HepG2 (cell line): Measurements from ENCODE around the gene KBTBD13. TPM values are rescaled to one million over a fixed set of nuclear protein-coding genes. Genes with fewer than 3 reads are reported as not detected.

Experiments used
- AHDC1 ChIP-seq: sonication (generic); formaldehyde crosslinking; IDR thresholded peaks from 2 replicates; pipeline ENCODE4 v1.5.1; 2020; ENCODE audit warnings: mild to moderate bottlenecking, missing genetic modification reagents, borderline replicate concordance
- CBX5 ChIP-seq: sonication (generic); formaldehyde crosslinking; IDR thresholded peaks from 2 replicates; pipeline ENCODE4 v1.4.0; 2020; ENCODE audit warnings: missing genetic modification reagents, borderline replicate concordance
- JUN ChIP-seq: sonication (generic); formaldehyde crosslinking; IDR thresholded peaks from 2 replicates; pipeline ENCODE4 v1.4.0; 2020; ENCODE audit warnings: mild to moderate bottlenecking, missing genetic modification reagents
- KIAA2018 ChIP-seq: sonication (generic); formaldehyde crosslinking; IDR thresholded peaks from 2 replicates; pipeline ENCODE4 v1.5.0; 2020; ENCODE audit warnings: mild to moderate bottlenecking, missing genetic modification reagents, borderline replicate concordance
- PAWR ChIP-seq: sonication (generic); formaldehyde crosslinking; IDR thresholded peaks from 2 replicates; pipeline ENCODE4 v1.4.0; 2020; ENCODE audit warnings: missing genetic modification reagents, mild to moderate bottlenecking, borderline replicate concordance
- PHB2 ChIP-seq: fragments of 450-650 bp; IDR thresholded peaks from 2 replicates; pipeline ENCODE4 v1.6.1; 2018; ENCODE audit not compliant: partially characterized antibody
- RBFOX2 ChIP-seq: fragments of 200-400 bp; formaldehyde crosslinking; IDR thresholded peaks from 2 replicates; pipeline ENCODE4 v1.6.1; 2017; ENCODE audit warnings: low read depth, mild to moderate bottlenecking, low read length
- TARDBP ChIP-seq: sonication (generic); formaldehyde crosslinking; IDR thresholded peaks from 2 replicates; pipeline ENCODE4 v1.8.0; 2022; ENCODE audit warnings: mild to moderate bottlenecking, missing genetic modification reagents
- TOE1 ChIP-seq: sonication (generic); formaldehyde crosslinking; IDR thresholded peaks from 2 replicates; pipeline ENCODE4 v1.4.0; 2020; ENCODE audit warnings: mild to moderate bottlenecking, missing genetic modification reagents
- ZBTB21 ChIP-seq: sonication (generic); formaldehyde crosslinking; IDR thresholded peaks from 2 replicates; pipeline ENCODE4 v1.4.0; 2020; ENCODE audit warnings: missing genetic modification reagents
- ZBTB3 ChIP-seq: sonication (generic); formaldehyde crosslinking; IDR thresholded peaks from 2 replicates; pipeline ENCODE4 v1.4.0; 2020; ENCODE audit warnings: low read depth, mild to moderate bottlenecking, moderate library complexity, missing genetic modification reagents, borderline replicate concordance
- ZNF468 ChIP-seq: sonication (generic); formaldehyde crosslinking; IDR thresholded peaks from 2 replicates; pipeline ENCODE4 v1.8.0; 2022; ENCODE audit warnings: mild to moderate bottlenecking, moderate library complexity, missing genetic modification reagents
- ZNF562 ChIP-seq: sonication (generic); formaldehyde crosslinking; IDR thresholded peaks from 2 replicates; pipeline ENCODE4 v1.8.0; 2022; ENCODE audit warnings: missing genetic modification reagents, borderline replicate concordance
- ZNF597 ChIP-seq: sonication (generic); formaldehyde crosslinking; IDR thresholded peaks from 2 replicates; pipeline ENCODE4 v1.5.0; 2020; ENCODE audit warnings: missing genetic modification reagents
- polyA plus RNA-seq, 8 experiments: library from polyadenylated mRNA; depleted of rRNA in 3 of 8; stranded (reverse) in 7 of 8; unstranded in 1 of 8; fragments of >200 nt; fragmentation: Illumina TruSeq in 4 of 8; extraction: Trizol in 4 of 8; gene quantifications; 2 replicates each; pipeline versions ENCODE4 v1.2.1 to v1.2.3, GENCODE V29; 2011 to 2016; ENCODE audit warnings: low read depth in 4 of 8, missing spikeins in 1 of 8, mixed read lengths in 1 of 8; ENCODE audit not compliant: insufficient read depth in 1 of 8
- total RNA-seq, 5 experiments: library from RNA; depleted of rRNA; stranded (reverse); fragments of >200 nt; fragmentation: Illumina TruSeq; extraction: Trizol; gene quantifications; 2 replicates each; pipeline ENCODE4 v1.2.3, GENCODE V29; 2016; ENCODE audit warnings: low read depth in 1 of 5

The KBTBD13 gene
- total and polyA plus RNA-seq, 2 of the 13 experiments (the other 11 are each of a cell fraction or from before 2014, with no cell fraction given): not detected

- no peak for TF ChIP-seq KIAA2018 (CRISPR knock-in tag)
- 0 out of 2 replicates have a peak, but pooled peaks have one; percentile 40 for TF ChIP-seq ZBTB3 (CRISPR knock-in tag)
- no peak for TF ChIP-seq PAWR (CRISPR knock-in tag)
- no peak for TF ChIP-seq CBX5 (CRISPR knock-in tag)
- 0 out of 2 replicates have a peak, but pooled peaks have one; percentile 15 for TF ChIP-seq ZNF468 (CRISPR knock-in tag)
- TF ChIP-seq ZBTB21 (CRISPR knock-in tag): no peak
- TF ChIP-seq ZNF597 (CRISPR knock-in tag): no peak
- no peak for TF ChIP-seq PHB2
- peak; percentile 92 for TF ChIP-seq RBFOX2
- TF ChIP-seq JUN (CRISPR knock-in tag): no peak
- no peak for TF ChIP-seq AHDC1
- TF ChIP-seq TOE1 (CRISPR knock-in tag): no peak
- no peak for TF ChIP-seq ZNF562 (CRISPR knock-in tag)
- TF ChIP-seq TARDBP: no peak
These were observed 47.4 kb upstream of the KBTBD13 start, which contains the start of gene MTFMT (continued) for GRCh38 chr15:65028921-65029735.
